ENCODE results near the gene KCNK7. TPM values are rescaled to one million over a fixed set of nuclear protein-coding genes. Genes with fewer than 3 reads are reported as not detected.

KCNK7 gene
- total and polyA plus RNA-seq, 2 donors (not counting 3 experiments of a cell fraction or from before 2014, with no cell fraction given): 0.17 to 0.60 TPM

- no peak overlapping the region for H3K27ac ChIP-seq (ENCODE audit: insufficient read depth, low read depth, low read length)
- peaks cover 0 to 37% of the 10 kb centered on the region in 2 experiments for H3K36me3 ChIP-seq (ENCODE audit: control insufficient read depth in 2 of 2, extremely low read depth in 1 of 2, insufficient read depth in 2 of 2, low read length in 2 of 2)
- peaks cover 22% of the 10 kb centered on the region for H3K4me1 ChIP-seq (ENCODE audit: control insufficient read depth, extremely low read depth, insufficient read depth, low read length)
- H3K27me3 ChIP-seq (ENCODE audit: control insufficient read depth in 2 of 2, insufficient read depth in 2 of 2, low read length in 2 of 2): no peaks in the 10 kb centered on the region
- BruUV-seq (replicated peaks): no TSS peak
- no peak overlapping the region for H3K4me3 ChIP-seq (replicated peaks in 1 of 3; ENCODE audit: insufficient read depth in 1 of 3, low read depth in 1 of 3, low read length in 3 of 3)
- peaks cover 40% of the 10 kb centered on the region for H3K79me2 ChIP-seq (ENCODE audit: control insufficient read depth, insufficient read depth, low read length)
- H3K4me2 ChIP-seq (ENCODE audit: insufficient read depth, low read length): no peak overlapping the region
- H3K9ac ChIP-seq (replicated peaks; ENCODE audit: extremely low read depth, insufficient read depth, low read length): no peak overlapping the region
- DNase-seq (ENCODE audit: low read depth, low spot score) (no peak), FAIRE-seq (no peak)
- H2AFZ ChIP-seq (ENCODE audit: low read depth, low read length): no peak overlapping the region
- H3K9me3 ChIP-seq (replicated peaks; ENCODE audit: control insufficient read depth, insufficient read depth, low read length): no peaks in the 10 kb centered on the region
- TF ChIP-seq MAX (IDR thresholded peaks at IDR 0.05; ENCODE audit: insufficient read depth, insufficient read length) (no peak), GATA2 (IDR thresholded peaks at IDR 0.05; ENCODE audit: insufficient read depth, insufficient read length, low read depth, low read length) (no peak), MYC (IDR thresholded peaks at IDR 0.05; ENCODE audit: low read depth, low read length) (no peak), JUN (IDR thresholded peaks at IDR 0.05; ENCODE audit: borderline replicate concordance, insufficient read depth, insufficient read length, low read depth) (no peak), POLR2A (IDR thresholded peaks at IDR 0.05; ENCODE audit: low read depth, low read length) (no peak), CTCF (IDR thresholded peaks at IDR 0.05; ENCODE audit: extremely low read depth in 1 of 2, insufficient read depth in 1 of 2, low read depth in 1 of 2, low read length in 2 of 2) (no peak), EZH2 (IDR thresholded peaks at IDR 0.05; ENCODE audit: borderline replicate concordance, low read depth, low read length, severe bottlenecking) (no peak), POLR2AphosphoS5 (IDR thresholded peaks at IDR 0.05; ENCODE audit: insufficient read depth, low read depth, low read length) (no peak), FOS (IDR thresholded peaks at IDR 0.05; ENCODE audit: borderline replicate concordance, insufficient read depth, low read length) (no peak)
- no peaks in the 10 kb centered on the region for H4K20me1 ChIP-seq (replicated peaks; ENCODE audit: control insufficient read depth, extremely low read depth, insufficient read depth, low read length)
- dilution Hi-C loops (cut with MboI; ENCODE audit: extremely low pct_ligation_motif_present, low sequenced_read_pairs): no loop called here
- ChIA-PET CTCF (interaction anchor here (1.2 kb wide), 1 partner anchor 9 kb away, joined by 5 read pairs; no protein-coding TSS in a partner anchor), POLR2A (no interaction called here)
- no peaks in the 10 kb centered on the region for H3K9me1 ChIP-seq (replicated peaks; ENCODE audit: control insufficient read depth, extremely low read depth, insufficient read depth, low read length)
- intact Hi-C loops (cut with micrococcal nuclease): no loop called here
These were observed 21.7 kb upstream of the KCNK7 start for GRCh38 chr11:65617136-65617850.

Measured in endothelial cell of umbilical vein (primary cell).